OCI-LY7 (cell line): ENCODE measurements around the gene DNAAF3. TPM values are rescaled to one million over a fixed set of nuclear protein-coding genes. Genes with fewer than 3 reads are reported as not detected.
"Not testable (repeated sequence)": the region's sequence is repeated elsewhere in the genome, so short reads cannot be mapped to it uniquely, and the experiment has no call there.

Experiments used
- BruUV-seq: library from RNA; stranded (reverse); fragments of 400-500 nt; replicated peaks from 2 replicates; lab custom pipeline; 2021; lab: Mats Ljungman, UMichigan
- CTCF ChIA-PET: fragments of 300-600 bp; sonication (Branson Sonifier 250); formaldehyde crosslinking; loops from one replicate; lab custom pipeline; 2022; ENCODE audit warnings: antibody characterized with exemption; ENCODE audit not compliant: unreplicated experiment; lab: Charles Lee
- POLR2A ChIA-PET: fragments of 300-600 bp; sonication (Branson Sonifier 250); formaldehyde crosslinking; loops from one replicate; lab custom pipeline; 2022; ENCODE audit warnings: antibody characterized with exemption; lab: Charles Lee
- DNase-seq: peaks from one replicate; pipeline ENCODE4 v3.0.0-alpha.2; 2015; ENCODE audit warnings: low spot score
- H2AFZ ChIP-seq: fragments of 200-600 bp; sonication (generic), shearing (Covaris generic); 2 replicates; pipeline ENCODE4 v1.6.1; 2014; ENCODE audit warnings: mild to moderate bottlenecking, antibody characterized with exemption, low read length, moderate library complexity
- H3K27ac ChIP-seq: fragments of 200-600 bp; sonication (generic); 2 replicates; pipeline ENCODE4 v1.5.1; 2014; ENCODE audit warnings: mixed run types, low read depth, mild to moderate bottlenecking, moderate library complexity, low read length, inconsistent platforms; ENCODE audit not compliant: poor library complexity, severe bottlenecking
- H3K36me3 ChIP-seq: fragments of 200-600 bp; sonication (generic); 2 replicates; pipeline ENCODE4 v1.6.1; 2014; ENCODE audit warnings: mild to moderate bottlenecking, antibody characterized with exemption, low read length, moderate library complexity, mixed read lengths; ENCODE audit not compliant: insufficient read depth
- H3K4me1 ChIP-seq: fragments of 200-600 bp; sonication (generic); 2 replicates; pipeline ENCODE4 v1.5.1; 2014; ENCODE audit warnings: mild to moderate bottlenecking, low read length; ENCODE audit not compliant: insufficient read depth, poor library complexity, severe bottlenecking
- H3K4me2 ChIP-seq: fragments of 200-600 bp; sonication (generic); 2 replicates; pipeline ENCODE4 v1.6.1; 2014; ENCODE audit warnings: mild to moderate bottlenecking, low read length
- H3K4me3 ChIP-seq: fragments of 200-600 bp; sonication (generic); 2 replicates; pipeline ENCODE4 v1.5.1; 2014; ENCODE audit warnings: mild to moderate bottlenecking, low read depth, low read length; ENCODE audit not compliant: poor library complexity, severe bottlenecking
- H3K79me2 ChIP-seq: fragments of 200-600 bp; sonication (generic); 2 replicates; pipeline ENCODE4 v1.6.1; 2016; ENCODE audit warnings: low read depth, mild to moderate bottlenecking, low read length, moderate library complexity, mixed read lengths; ENCODE audit not compliant: insufficient read depth
- H3K9me2 ChIP-seq: fragments of 200-600 bp; sonication (generic); 2 replicates; pipeline ENCODE4 v1.6.1; 2016; ENCODE audit warnings: mild to moderate bottlenecking, low read length, mixed read lengths; ENCODE audit not compliant: insufficient read depth
- H3K9me3 ChIP-seq: fragments of 200-600 bp; sonication (generic); 2 replicates; pipeline ENCODE4 v1.6.1; 2014; ENCODE audit warnings: mild to moderate bottlenecking, mixed run types, low read length, mixed read lengths
- H4K20me1 ChIP-seq: fragments of 200-600 bp; sonication (generic); 2 replicates; pipeline ENCODE4 v1.6.1; 2014; ENCODE audit warnings: mild to moderate bottlenecking, antibody characterized with exemption, low read length, moderate library complexity, mixed read lengths; ENCODE audit not compliant: insufficient read depth
- EZH2phosphoT487 ChIP-seq: fragments of 200-600 bp; sonication (generic); IDR thresholded peaks from 2 replicates; pipeline ENCODE4 v1.6.1; 2018; ENCODE audit warnings: low read depth, borderline replicate concordance, mild to moderate bottlenecking, mixed run types, antibody characterized with exemption, low read length, moderate library complexity, mixed read lengths
- intact Hi-C: fragments of 100-400 bp; cut with micrococcal nuclease; formaldehyde crosslinking; loops from one replicate; pipeline ENCODE4 v1.10.0; 2022; ENCODE audit not compliant: unreplicated experiment
- total RNA-seq, 2 experiments: library from RNA; depleted of rRNA in 1 of 2; stranded (reverse); fragments of >200 nt in 1 of 2; shearing (Covaris generic) in 1 of 2; gene quantifications; 2 replicates each; pipeline ENCODE4 v1.2.3, GENCODE V29; 2014 to 2022
- TF ChIP-seq, protein P1 (sequence below): fragments of 200-600 bp; sonication (generic); conservative IDR thresholded peaks from 2 replicates; pipeline ENCODE4 v1.5.1; 2014; ENCODE audit warnings: mild to moderate bottlenecking, antibody characterized with exemption, low read length, moderate library complexity, mixed read lengths

DNAAF3 gene
- total RNA-seq, 2 experiments from 2014 or later: 2.5 to 2.8 TPM

DNA sequence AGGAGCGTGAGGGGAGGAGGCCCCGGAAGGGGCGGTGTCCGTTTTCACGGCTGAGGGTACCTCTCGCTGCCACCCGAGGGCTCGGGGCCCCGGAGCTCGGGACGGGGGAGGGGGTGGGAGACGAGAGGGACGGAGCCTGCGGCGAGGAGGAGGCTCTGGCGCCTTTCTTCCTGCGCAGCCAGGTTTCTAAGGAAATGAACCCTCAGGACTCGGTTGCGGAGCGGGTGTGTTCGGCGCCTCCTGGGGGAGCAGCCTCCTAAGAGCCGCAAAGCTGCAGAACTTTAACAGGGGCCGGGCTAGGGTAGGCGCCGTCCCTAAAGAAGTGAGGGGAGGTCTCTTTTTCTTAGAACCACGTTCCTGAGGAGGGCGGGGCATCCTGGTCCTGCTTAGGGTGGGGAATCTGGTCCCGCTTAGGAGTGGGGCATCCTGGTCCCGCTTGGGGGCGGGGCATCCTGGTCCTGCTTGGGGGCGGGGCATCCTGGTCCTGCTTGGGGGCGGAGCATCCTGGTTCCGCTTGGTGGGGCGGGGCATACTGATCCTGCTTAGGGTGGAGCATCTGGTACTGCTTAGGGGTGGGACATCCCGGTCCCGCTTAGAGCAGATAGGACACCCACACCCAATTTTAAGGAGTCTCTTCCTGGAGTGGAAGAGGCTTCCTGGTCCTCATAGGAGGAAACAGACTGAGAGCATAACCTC lies 7.4 kb upstream of the DNAAF3 start:
- Histone ChIP-seq H3K4me3 (peak overlapping the region; percentile 70), H3K36me3 (no peaks in the 10 kb centered on the region), H3K9me2 (no peaks in the 10 kb centered on the region), H3K4me1 (peaks cover 31% of the 10 kb centered on the region), H3K9me3 (no peaks in the 10 kb centered on the region), H3K4me2 (peak overlapping the region; percentile 78), H2AFZ (peak overlapping the region; percentile 87), H3K79me2 (no peaks in the 10 kb centered on the region), H4K20me1 (no peaks in the 10 kb centered on the region), H3K27ac (peak overlapping the region; percentile 37)
- no TSS peak for BruUV-seq
- peak; percentile 84 for DNase-seq
- TF ChIP-seq, protein P1, sequence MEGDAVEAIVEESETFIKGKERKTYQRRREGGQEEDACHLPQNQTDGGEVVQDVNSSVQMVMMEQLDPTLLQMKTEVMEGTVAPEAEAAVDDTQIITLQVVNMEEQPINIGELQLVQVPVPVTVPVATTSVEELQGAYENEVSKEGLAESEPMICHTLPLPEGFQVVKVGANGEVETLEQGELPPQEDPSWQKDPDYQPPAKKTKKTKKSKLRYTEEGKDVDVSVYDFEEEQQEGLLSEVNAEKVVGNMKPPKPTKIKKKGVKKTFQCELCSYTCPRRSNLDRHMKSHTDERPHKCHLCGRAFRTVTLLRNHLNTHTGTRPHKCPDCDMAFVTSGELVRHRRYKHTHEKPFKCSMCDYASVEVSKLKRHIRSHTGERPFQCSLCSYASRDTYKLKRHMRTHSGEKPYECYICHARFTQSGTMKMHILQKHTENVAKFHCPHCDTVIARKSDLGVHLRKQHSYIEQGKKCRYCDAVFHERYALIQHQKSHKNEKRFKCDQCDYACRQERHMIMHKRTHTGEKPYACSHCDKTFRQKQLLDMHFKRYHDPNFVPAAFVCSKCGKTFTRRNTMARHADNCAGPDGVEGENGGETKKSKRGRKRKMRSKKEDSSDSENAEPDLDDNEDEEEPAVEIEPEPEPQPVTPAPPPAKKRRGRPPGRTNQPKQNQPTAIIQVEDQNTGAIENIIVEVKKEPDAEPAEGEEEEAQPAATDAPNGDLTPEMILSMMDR: peak; percentile 46; the same call in 1 of the 2 replicates
- no peak for TF ChIP-seq EZH2phosphoT487
- intact Hi-C loops: loop anchor here (5.0 kb wide), 1 partner anchor 108 kb away; the partner anchor contains the start of genes BRSK1 and HSPBP1
- POLR2A ChIA-PET: no interaction called here
- CTCF ChIA-PET: no interaction called here

DNA sequence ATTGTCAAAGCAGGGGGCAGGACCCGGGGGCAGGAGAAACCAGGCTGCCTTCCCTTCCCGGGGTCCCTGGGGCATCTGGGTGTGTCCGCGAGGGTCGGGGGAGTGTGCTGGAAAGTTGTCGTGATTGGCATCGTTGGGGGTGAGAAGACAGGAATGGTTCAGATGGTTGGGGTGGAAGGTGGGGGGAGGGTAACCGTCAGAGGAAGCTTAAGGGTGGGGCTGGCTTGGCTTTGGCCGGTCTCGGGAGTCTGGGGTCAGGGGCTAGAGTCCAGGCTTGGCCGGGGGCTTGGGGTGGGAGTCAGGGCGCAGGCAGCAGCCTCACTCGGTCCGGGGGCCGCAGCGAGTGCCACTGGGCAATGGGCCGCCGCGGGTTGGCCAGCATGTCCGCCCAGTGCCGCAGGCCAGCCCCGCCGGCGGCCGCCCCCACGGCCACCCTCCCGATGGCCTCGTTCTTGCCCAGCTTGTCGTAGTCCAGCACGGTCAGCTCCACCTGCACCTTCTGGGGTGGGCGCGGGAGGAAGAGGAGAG lies 6.8 kb upstream of the DNAAF3 start:
- peak overlapping the region; percentile 78 for H3K4me2 ChIP-seq
- peak overlapping the region; percentile 37 for H3K27ac ChIP-seq
- intact Hi-C loops: loop anchor here (5.0 kb wide), 1 partner anchor 109 kb away; the partner anchor contains the start of genes BRSK1 and HSPBP1
- no peaks in the 10 kb centered on the region for H3K79me2 ChIP-seq
- no TSS peak for BruUV-seq
- no peak for DNase-seq
- H3K36me3 ChIP-seq: no peaks in the 10 kb centered on the region
- TF ChIP-seq, protein P1: no peak
- TF ChIP-seq EZH2phosphoT487: no peak
- H3K9me2 ChIP-seq: no peaks in the 10 kb centered on the region
- POLR2A ChIA-PET: interaction anchor here (0.7 kb wide), 1 partner anchor 126 kb away, joined by 3 read pairs; no protein-coding TSS in a partner anchor
- H4K20me1 ChIP-seq: no peaks in the 10 kb centered on the region
- peak overlapping the region; percentile 70 for H3K4me3 ChIP-seq
- H3K9me3 ChIP-seq: no peaks in the 10 kb centered on the region
- peaks cover 25% of the 10 kb centered on the region for H3K4me1 ChIP-seq
- H2AFZ ChIP-seq: peak overlapping the region; percentile 87
- CTCF ChIA-PET: no interaction called here

DNA sequence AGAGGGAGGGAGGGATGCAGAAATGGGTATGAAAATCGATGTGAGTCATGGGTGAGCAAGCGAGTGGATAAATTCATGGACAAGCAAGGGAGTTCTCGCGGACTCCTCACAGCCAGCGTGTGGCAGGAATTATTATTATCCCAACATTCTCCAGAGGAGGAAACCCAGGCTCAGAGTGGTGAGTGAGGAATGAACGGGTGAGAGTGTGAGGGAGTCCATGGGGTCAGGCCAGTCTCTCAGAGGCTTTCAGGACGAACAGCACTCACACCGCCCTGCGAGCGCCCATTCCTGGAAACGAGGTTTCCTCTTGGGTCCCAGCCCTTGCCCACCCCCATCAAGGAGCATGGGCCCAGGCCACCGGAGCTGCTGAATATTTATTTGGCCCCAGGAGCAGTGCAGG lies 6.3 kb upstream of the DNAAF3 start:
- H3K36me3 ChIP-seq: no peaks in the 10 kb centered on the region
- no peaks in the 10 kb centered on the region for H3K9me3 ChIP-seq
- peaks cover 23% of the 10 kb centered on the region for H3K4me1 ChIP-seq
- no peak for TF ChIP-seq EZH2phosphoT487
- TF ChIP-seq, protein P1: no peak
- DNase-seq: no peak
- ChIA-PET CTCF (no interaction called here), POLR2A (interaction anchor here (0.7 kb wide), 1 partner anchor 125 kb away, joined by 3 read pairs; no protein-coding TSS in a partner anchor)
- no peaks in the 10 kb centered on the region for H4K20me1 ChIP-seq
- peak overlapping the region; percentile 78; the same call in 1 of the 2 replicates for H3K4me2 ChIP-seq
- no peak overlapping the region for H3K4me3 ChIP-seq
- H3K9me2 ChIP-seq: no peaks in the 10 kb centered on the region
- intact Hi-C loops: loop anchor here (5.0 kb wide), 1 partner anchor 110 kb away; the partner anchor contains the start of genes BRSK1 and HSPBP1
- H2AFZ ChIP-seq: no peak overlapping the region
- no peak overlapping the region for H3K27ac ChIP-seq
- BruUV-seq: no TSS peak
- no peaks in the 10 kb centered on the region for H3K79me2 ChIP-seq

DNA sequence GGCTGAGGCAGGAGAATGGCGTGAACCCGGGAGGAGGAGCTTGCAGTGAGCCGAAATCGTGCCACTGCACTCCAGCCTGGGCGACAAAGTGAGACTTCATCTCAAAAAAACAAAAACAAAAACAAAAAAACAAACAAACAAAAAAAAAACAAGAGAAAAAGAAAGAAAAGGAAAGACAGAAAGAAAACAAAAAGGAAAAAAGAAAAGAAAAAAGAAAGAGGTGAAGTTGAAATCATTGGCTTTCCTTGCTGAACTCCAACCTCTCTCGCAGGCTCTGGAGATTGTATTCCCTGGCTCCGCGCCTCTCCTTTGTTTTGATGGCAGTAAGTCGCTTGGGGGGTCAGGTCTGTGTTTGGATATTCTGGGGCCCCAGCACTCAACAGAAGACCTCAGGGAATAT lies 5.9 kb upstream of the DNAAF3 start:
- BruUV-seq, POLR2A ChIA-PET, DNase-seq, H3K4me2 ChIP-seq, H3K4me3 ChIP-seq, H3K36me3 ChIP-seq, H3K79me2 ChIP-seq, H4K20me1 ChIP-seq, H3K9me3 ChIP-seq, H3K27ac ChIP-seq, H3K9me2 ChIP-seq, H2AFZ ChIP-seq, CTCF ChIA-PET: not testable (repeated sequence)
- H3K4me1 ChIP-seq: peaks cover 24% of the 10 kb centered on the region
- intact Hi-C loops: loop anchor here (5.0 kb wide), 1 partner anchor 110 kb away; the partner anchor contains the start of genes BRSK1 and HSPBP1
